Heart left ventricle (tissue), 16 donors: ENCODE data around the gene MSL3B.

ENCODE experiments used
- ATAC-seq, 4 donors: fragments of 200-7000 bp; cut with Tn5 transposase; one replicate each; pipeline ENCODE4 v1.9.1; 2020 to 2022; ENCODE audit warnings: moderate library complexity in 4 of 4, mild to moderate bottlenecking in 3 of 4, moderate number of reproducible peaks in 1 of 4
- DNase-seq, 5 donors: peaks; one replicate each; pipeline ENCODE4 v3.0.0-alpha.2; 2020
- H3K27ac ChIP-seq, 12 donors: fragments of 200-600 bp; sonication (generic) in 4 of 12; one replicate each; pipeline versions ENCODE4 v1.5.0 to v1.8.0; 2016 to 2022; ENCODE audit warnings: mild to moderate bottlenecking in 2 of 12
- H3K27me3 ChIP-seq, 9 donors: fragments of 200-600 bp; sonication (generic) in 2 of 9; one replicate each; pipeline versions ENCODE4 v1.5.1 to v1.8.0; 2016 to 2022; ENCODE audit warnings: mild to moderate bottlenecking in 3 of 9
- H3K36me3 ChIP-seq, 9 donors: fragments of 200-600 bp; sonication (generic) in 2 of 9; one replicate each; pipeline versions ENCODE4 v1.5.0 to v1.8.0; 2018 to 2022; ENCODE audit warnings: mild to moderate bottlenecking in 2 of 9
- H3K4me1 ChIP-seq, 12 donors: fragments of 200-600 bp; sonication (generic) in 4 of 12; one replicate each; pipeline versions ENCODE4 v1.5.0 to v1.8.0; 2016 to 2022; ENCODE audit warnings: mild to moderate bottlenecking in 3 of 12
- H3K4me3 ChIP-seq, 12 donors: fragments of 200-600 bp; sonication (generic) in 4 of 12; one replicate each; pipeline versions ENCODE4 v1.5.0 to v1.8.0; 2017 to 2022; ENCODE audit warnings: mild to moderate bottlenecking in 9 of 12, moderate library complexity in 4 of 12
- H3K9me3 ChIP-seq, 12 donors: fragments of 200-600 bp; sonication (generic) in 4 of 12; one replicate each; pipeline versions ENCODE4 v1.5.0 to v1.8.0; 2016 to 2022; ENCODE audit warnings: mild to moderate bottlenecking in 1 of 12
- CTCF ChIP-seq, 12 donors: fragments of 200-600 bp; sonication (generic) in 4 of 12; IDR thresholded peaks; one replicate each; pipeline versions ENCODE4 v1.5.0 to v1.8.0; 2018 to 2022; ENCODE audit warnings: antibody characterized with exemption in 12 of 12, mild to moderate bottlenecking in 5 of 12
- POLR2A ChIP-seq, 2 donors: fragments of 450-650 bp; IDR thresholded peaks; one replicate each; pipeline ENCODE4 v1.6.1; 2017; ENCODE audit warnings: antibody characterized with exemption in 2 of 2, mild to moderate bottlenecking in 2 of 2, moderate library complexity in 2 of 2
- WGBS, 4 donors: extraction: QIAGEN DNeasy Blood & Tissue Kit in 2 of 4; methylation state at CpG; one replicate each; pipeline versions ENCODE4 v1.1.5 to v1.1.7; 2013 to 2018; 5-methylcytosine and 5-hydroxymethylcytosine counted together
- intact Hi-C, 10 donors: fragments of 100-400 bp; cut with DNase I; formaldehyde crosslinking; loops; one replicate each; pipeline versions ENCODE4 v1.11.1 to v1.14.2; 2022
- donor health status: ischemic (EF 13 %, LVEDD 7.1; RV severe dilation, severe dysfunction).
- donor health status: healthy with polysubstance abuse.
- donor health status: DM: no; HTN: yes; CAD: no.
- donor health status: DM: no; HTN: no; CAD: no.
- donor health status: ischemic (EF 25% LVEDD 6.9; RV normal size, moderate dysfunction).
- donor health status: ischemic (EF 25% LVEDD 5.7; RV mildly dilated, moderate dysfunction).
- donor health status: healthy.
- donor health status: DM: yes; HTN: yes; CAD: no.
- donor health status: ischemic (EF 35%, LVEDD 5.7; RV mildly dilated, moderate dysfunction).
- donor health status: nonischemic (EF 11% LVEDD 7.7; RV severe dilation, severe dysfunction).
- donor health status: DM: yes; HTN: yes; CAD: no.
- donor health status: PGD.
- donor health status: ischemic (EF 29% LVEDD 5.4; RV normal size, mild dysfunction).
- donor health status: nonischemic (EF 23%, LVEDD 6.1; RV moderate dilation, normal function).

The MSL3B gene

DNA sequence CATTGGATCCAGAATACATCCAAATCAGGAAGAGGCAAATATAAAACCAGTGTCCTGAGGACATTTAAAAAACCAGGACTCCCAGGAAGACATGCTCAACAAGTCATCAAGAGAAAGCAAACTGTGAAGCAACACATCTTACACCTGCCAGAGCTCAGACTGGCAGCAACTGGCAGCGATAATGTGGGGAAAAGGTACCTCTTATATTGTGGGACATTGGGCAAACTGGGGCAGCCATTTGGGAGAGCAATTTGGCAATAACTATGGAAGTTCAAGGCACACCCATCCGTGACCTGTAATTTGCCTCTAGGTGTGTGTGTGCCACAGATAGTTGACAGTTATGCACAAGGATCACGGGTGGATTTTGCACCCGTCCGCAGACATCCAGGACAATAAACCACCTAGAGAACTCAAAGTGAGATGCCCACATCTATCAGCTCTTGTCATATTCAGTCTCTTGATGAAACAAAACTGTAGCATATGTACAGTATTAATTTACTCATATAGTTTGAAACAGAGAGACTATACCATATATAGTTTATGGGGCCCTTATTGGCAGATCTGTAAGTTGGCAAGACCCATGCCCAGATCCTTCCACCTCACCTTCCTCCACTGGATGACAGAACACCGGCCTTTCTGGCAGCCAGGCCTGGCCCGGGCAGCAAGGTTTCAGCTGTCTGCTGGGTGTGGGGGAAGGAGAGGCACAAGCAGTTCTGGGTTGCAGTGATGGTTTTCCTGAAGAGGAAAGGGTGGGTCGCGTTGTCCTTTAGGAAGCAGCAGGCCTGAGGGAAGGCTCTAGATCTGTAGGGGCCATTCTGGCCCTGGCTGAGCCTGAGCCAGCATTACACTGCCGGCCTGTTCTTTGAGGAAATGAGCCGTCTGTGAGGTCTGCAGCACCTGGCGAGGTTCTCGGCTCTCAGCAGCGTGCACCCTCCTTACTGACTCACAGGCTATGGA is 32.7 kb downstream of the MSL3B start:
- Histone ChIP-seq H3K36me3 (peaks cover 0 to 10% (median 0%) of the 10 kb centered on the region in 9 donors), H3K27me3 (no peaks in the 10 kb centered on the region), H3K4me1 (no peaks in the 10 kb centered on the region), H3K4me3 (no peak overlapping the region), H3K27ac (no peak overlapping the region), H3K9me3 (no peaks in the 10 kb centered on the region)
- intact Hi-C loops: no loop called here
- no peak for DNase-seq
- WGBS, 4 donors: 73 to 87% (median 84%) methylated on average over 14 of the region's 14 CpGs
- ATAC-seq: peak in 2 of 4 donors; percentile 30 to 31
- TF ChIP-seq CTCF (IDR thresholded peaks at IDR 0.05): no peak
- no peak for TF ChIP-seq POLR2A (IDR thresholded peaks at IDR 0.05)

GRCh38 chr2:233833345-233833744 is 34.8 kb downstream of the MSL3B start:
- no peaks in the 10 kb centered on the region for H3K9me3 ChIP-seq
- peaks cover 0 to 6% (median 0%) of the 10 kb centered on the region in 9 donors for H3K27me3 ChIP-seq
- WGBS, 4 donors: 59 to 72% (median 61%) methylated on average over 10 of the region's 10 CpGs
- no peaks in the 10 kb centered on the region for H3K4me1 ChIP-seq
- H3K27ac ChIP-seq: no peak overlapping the region
- intact Hi-C loops: no loop called here
- peaks cover 0 to 5% (median 0%) of the 10 kb centered on the region in 9 donors for H3K36me3 ChIP-seq
- DNase-seq: no peak
- no peak overlapping the region for H3K4me3 ChIP-seq
- ATAC-seq: no peak
- no peak for TF ChIP-seq POLR2A (IDR thresholded peaks at IDR 0.05)
- TF ChIP-seq CTCF (IDR thresholded peaks at IDR 0.05): no peak

- ATAC-seq (peak in 1 of 4 donors; percentile 7), DNase-seq (no peak)
- H3K27me3 ChIP-seq: peaks cover 0 to 6% (median 0%) of the 10 kb centered on the region in 9 donors
- H3K27ac ChIP-seq: no peak overlapping the region
- H3K4me3 ChIP-seq: no peak overlapping the region
- no peaks in the 10 kb centered on the region for H3K4me1 ChIP-seq
- 61 to 74% (median 62%) methylated on average over 6 to 7 of the region's 7 CpGs for WGBS, 4 donors
- TF ChIP-seq CTCF (IDR thresholded peaks at IDR 0.05): no peak
- TF ChIP-seq POLR2A (IDR thresholded peaks at IDR 0.05): no peak
- intact Hi-C loops: no loop called here
- H3K9me3 ChIP-seq: no peaks in the 10 kb centered on the region
- H3K36me3 ChIP-seq: peaks cover 0 to 5% (median 0%) of the 10 kb centered on the region in 9 donors
Measured at GRCh38 chr2:233832869-233833311, 35.3 kb downstream of the MSL3B start.

DNA sequence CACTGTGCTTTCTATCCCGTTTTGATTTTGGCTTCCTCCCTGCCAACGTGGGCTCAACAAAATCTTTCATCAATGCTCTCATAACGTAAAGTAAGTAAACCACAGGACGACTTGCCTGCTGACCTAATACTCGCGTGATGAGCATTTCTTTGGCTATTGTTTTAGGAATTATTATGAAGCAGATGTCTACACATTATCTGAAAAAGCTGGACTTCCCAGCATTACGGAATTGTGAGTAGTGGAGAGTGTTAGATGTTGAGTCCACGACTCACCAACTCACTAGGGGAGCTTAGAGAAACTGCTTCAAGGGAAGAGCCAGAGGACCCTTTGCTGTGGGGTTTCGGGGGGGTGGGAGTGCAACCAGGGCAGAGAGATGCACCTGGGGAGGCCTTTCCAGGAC is 35.8 kb downstream of the MSL3B start:
- Histone ChIP-seq H3K4me3 (no peak overlapping the region), H3K27ac (no peak overlapping the region), H3K36me3 (peaks cover 0 to 5% (median 0%) of the 10 kb centered on the region in 9 donors), H3K27me3 (peaks cover 0 to 6% (median 0%) of the 10 kb centered on the region in 9 donors), H3K9me3 (no peaks in the 10 kb centered on the region), H3K4me1 (no peaks in the 10 kb centered on the region)
- intact Hi-C loops: no loop called here
- no peak for DNase-seq
- TF ChIP-seq POLR2A (IDR thresholded peaks at IDR 0.05) (no peak), CTCF (IDR thresholded peaks at IDR 0.05) (no peak)
- 74 to 88% (median 83%) methylated on average over 9 of the region's 9 CpGs for WGBS, 4 donors
- no peak for ATAC-seq
